SH-SY5Y (cell line): ENCODE data around the gene PCDHGA1.

Source experiments
- GATA2 ChIP-seq: IDR thresholded peaks from 2 replicates; pipeline ENCODE4 v1.6.1; 2011; ENCODE audit warnings: mild to moderate bottlenecking, low read depth, low read length
- GATA3 ChIP-seq: IDR thresholded peaks from 2 replicates; pipeline ENCODE4 v1.6.1; 2011; ENCODE audit warnings: low read depth, mild to moderate bottlenecking, low read length, moderate library complexity

DNA sequence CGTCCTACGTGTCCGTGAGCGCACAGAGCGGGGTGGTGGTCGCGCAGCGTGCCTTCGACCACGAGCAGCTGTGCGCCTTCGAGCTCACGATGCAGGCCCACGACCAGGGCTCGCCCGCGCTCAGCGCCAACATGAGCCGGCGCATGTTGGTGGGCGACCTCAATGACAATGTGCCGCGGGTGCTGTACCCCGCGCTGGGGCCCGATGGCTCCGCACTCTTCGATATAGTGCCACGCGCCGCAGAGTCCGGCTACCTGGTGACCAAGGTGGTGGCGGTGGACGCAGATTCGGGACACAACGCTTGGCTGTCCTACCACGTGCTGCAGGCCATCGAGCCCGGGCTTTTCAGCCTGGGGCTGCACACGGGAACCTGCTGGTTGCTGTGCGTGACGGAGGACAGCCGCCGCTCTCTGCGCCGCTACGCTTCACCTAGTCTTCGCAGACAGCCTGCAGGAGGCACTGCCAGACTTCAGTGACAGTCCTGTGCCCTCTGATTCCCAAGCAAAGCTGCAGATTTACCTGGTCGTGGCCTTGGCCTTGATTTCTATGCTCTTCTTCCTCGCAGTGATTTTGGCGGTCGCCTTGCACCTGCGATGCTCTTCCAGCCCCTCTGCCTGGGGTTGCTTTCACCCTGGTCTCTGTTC lies 97.6 kb downstream of the PCDHGA1 start:
- TF ChIP-seq GATA3, result no peak
- TF ChIP-seq GATA2, result no peak
